ENCODE measurements around the gene KRTAP10-6.
"Not testable (repeated sequence)": the region's sequence is repeated elsewhere in the genome, so short reads cannot be mapped to it uniquely, and the experiment has no call there.

KRTAP10-6 gene

GRCh38 chr21:44592446-44593311 is at the start of gene KRTAP10-6:
TSS of gene KRTAP10-6 (minus strand) at chr21:44592505. CDS start at chr21:44592484, 21 bp downstream.
- no peak for DNase-seq (ENCODE audit: low read depth)

- DNase-seq (ENCODE audit: low read depth): no peak
These were observed 48.5 kb upstream of the KRTAP10-6 start for GRCh38 chr21:44640761-44641160.

- DNase-seq (ENCODE audit: low read depth): no peak
These were observed 47.0 kb upstream of the KRTAP10-6 start for GRCh38 chr21:44639331-44639655.

GRCh38 chr21:44638506-44639330 is 46.4 kb upstream of the KRTAP10-6 start:
- DNase-seq (ENCODE audit: low read depth): not testable (repeated sequence)

DNA sequence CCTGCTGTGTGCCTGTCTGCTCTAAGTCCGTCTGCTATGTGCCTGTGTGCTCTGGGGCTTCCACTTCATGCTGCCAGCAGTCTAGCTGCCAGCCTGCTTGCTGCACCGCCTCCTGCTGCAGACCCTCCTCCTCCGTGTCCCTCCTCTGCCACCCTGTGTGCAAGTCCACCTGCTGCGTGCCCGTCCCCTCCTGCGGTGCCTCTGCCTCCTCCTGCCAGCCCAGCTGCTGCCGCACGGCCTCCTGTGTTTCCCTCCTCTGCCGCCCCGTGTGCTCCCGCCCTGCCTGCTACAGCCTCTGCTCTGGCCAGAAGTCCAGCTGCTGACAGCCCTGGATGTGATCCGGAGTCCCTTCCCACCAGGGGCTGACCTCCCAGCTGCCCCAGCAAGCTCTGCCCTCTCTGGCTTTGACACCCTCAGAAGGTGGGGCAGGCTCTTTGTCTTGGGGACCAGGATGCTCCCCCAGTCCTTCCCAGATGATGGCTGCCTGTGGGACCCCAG is 45.6 kb upstream of the KRTAP10-6 start:
- DNase-seq (ENCODE audit: low read depth): not testable (repeated sequence)

DNA sequence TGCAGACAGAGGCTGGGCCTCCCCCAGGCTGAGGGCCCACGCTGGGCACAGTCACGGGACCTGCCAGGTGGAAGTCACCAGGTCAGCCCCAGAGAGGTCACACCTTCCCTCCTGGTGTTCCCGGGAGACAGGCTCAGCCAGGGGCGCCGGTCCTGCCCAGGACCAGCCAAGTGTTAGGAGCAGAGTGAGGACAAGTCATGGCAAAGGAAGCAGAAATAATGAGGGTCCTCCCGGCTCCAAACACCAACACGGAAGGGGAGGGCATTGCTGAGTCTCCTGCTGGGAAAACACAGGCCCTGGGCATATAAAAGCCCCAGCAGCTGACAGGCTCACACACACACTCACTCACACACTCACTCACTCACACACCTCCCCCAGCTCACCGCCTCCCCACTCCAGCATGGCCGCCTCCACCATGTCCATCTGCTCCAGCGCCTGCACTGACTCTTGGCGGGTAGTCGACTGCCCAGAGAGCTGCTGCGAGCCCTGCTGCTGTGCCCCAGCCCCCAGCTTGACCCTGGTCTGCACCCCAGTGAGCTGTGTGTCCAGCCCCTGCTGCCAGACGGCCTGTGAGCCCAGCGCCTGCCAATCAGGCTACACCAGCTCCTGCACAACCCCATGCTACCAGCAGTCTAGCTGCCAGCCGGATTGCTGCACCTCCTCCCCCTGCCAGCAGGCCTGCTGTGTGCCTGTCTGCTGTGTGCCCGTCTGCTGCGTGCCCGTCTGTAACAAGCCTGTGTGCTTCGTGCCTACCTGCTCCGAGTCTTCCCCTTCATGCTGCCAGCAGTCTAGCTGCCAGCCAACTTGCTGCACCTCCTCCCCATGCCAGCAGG is 44.9 kb upstream of the KRTAP10-6 start, which contains the start of gene KRTAP10-10:
Gene KRTAP10-10 (plus strand): TSS at position 339 of the 833 bp plus-strand sequence. CDS start 62 bp downstream, at position 401.
- no peak for DNase-seq (ENCODE audit: low read depth)

- no peak for DNase-seq (ENCODE audit: low read depth)
These were observed 44.1 kb upstream of the KRTAP10-6 start for GRCh38 chr21:44636209-44637017.

- no peak for DNase-seq (ENCODE audit: low read depth)
These were observed 39.8 kb upstream of the KRTAP10-6 start for GRCh38 chr21:44632067-44632466.

DNA sequence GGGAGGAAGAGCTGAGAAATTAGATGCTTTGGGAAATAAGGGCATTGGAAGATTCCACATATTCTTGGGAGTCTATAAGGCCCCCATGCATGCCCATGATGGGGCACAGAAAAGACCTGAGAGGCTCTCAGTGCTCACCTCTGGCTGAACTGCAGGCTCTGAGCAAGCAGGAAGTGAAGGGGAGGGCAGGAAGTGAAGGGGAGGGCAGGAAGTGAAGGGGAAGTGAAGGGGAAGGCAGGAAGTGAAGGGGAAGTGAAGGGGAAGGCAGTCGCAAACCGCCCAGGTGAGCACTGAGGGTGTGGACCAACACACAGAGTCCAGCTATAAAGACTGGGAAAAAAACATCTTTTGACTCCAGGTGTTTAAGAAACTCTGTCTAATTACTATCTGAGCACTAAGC is 38.1 kb upstream of the KRTAP10-6 start:
- no peak for DNase-seq (ENCODE audit: low read depth)

DNA sequence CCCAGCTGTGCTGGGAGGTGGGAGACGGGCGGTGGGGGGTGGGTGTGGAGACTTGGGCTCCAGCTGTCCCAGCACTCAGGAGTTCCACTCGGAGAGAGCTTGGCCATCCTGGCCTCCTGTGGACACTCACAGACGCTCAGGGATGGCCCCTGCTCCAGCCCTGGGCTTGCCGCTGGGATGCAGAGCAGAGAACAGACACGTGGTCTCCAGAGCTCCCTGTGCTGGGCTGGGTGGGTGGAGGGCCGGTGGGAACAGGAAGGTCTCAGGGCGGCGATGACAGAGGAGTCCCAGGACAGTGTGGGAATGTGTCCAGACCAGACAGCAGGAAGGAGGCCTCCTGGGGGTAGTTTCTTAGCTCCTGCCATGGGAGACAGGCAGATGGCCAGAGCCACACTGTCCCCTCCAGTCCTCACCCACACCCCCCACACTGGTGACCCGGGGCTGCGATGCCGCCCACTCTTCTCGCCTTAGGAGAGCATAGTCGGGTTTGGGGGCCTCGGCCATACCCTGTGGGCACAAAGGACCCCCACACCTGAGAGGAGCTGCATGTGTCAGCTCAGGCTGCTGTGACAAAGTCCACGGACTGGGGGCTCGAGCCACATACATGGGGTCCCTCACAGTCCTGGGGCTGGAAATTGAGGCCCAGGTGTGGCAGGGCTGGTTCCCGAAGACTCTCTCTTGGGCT is 36.5 kb upstream of the KRTAP10-6 start:
- no peak for DNase-seq (ENCODE audit: low read depth)

- DNase-seq (ENCODE audit: low read depth): not testable (repeated sequence)
These were observed 35.5 kb upstream of the KRTAP10-6 start for GRCh38 chr21:44627831-44628233.

DNA sequence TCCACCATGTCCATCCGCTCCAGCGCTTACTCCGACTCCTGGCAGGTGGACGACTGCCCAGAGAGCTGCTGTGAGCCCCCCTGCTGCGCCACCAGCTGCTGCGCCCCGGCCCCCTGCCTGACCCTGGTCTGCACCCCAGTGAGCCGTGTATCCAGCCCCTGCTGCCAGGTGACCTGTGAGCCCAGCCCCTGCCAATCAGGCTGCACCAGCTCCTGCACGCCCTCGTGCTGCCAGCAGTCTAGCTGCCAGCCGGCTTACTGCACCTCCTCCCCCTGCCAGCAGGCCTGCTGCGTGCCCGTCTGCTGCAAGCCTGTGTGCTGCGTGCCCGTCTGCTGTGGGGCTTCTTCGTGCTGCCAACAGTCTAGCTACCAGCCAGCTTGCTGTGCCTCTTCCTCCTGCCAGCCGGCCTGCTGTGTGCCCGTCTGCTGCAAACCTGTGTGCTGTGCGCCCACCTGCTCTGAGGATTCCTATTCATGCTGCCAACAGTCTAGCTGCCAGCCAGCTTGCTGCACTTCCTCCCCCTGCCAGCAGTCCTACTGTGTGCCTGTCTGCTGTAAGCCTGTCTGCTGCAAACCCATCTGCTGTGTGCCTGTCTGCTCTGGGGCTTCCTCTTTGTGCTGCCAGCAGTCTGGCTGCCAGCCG is 35.0 kb upstream of the KRTAP10-6 start:
- not testable (repeated sequence) for DNase-seq (ENCODE audit: low read depth)

GRCh38 chr21:44626673-44627143 is 34.4 kb upstream of the KRTAP10-6 start, which contains the start of gene KRTAP10-9:
TSS of gene KRTAP10-9 (plus strand) at chr21:44627093. CDS start at chr21:44627172, 79 bp downstream.
- no peak for DNase-seq (ENCODE audit: low read depth)

GRCh38 chr21:44626262-44626661 is 34.0 kb upstream of the KRTAP10-6 start:
- DNase-seq (ENCODE audit: low read depth): no peak

- DNase-seq (ENCODE audit: low read depth): no peak
These were observed 33.5 kb upstream of the KRTAP10-6 start for GRCh38 chr21:44625756-44626155.

- DNase-seq (ENCODE audit: low read depth): no peak
These were observed 31.3 kb upstream of the KRTAP10-6 start for GRCh38 chr21:44623575-44623974.

GRCh38 chr21:44619886-44620285 is 27.6 kb upstream of the KRTAP10-6 start:
- DNase-seq (ENCODE audit: low read depth): no peak

DNA sequence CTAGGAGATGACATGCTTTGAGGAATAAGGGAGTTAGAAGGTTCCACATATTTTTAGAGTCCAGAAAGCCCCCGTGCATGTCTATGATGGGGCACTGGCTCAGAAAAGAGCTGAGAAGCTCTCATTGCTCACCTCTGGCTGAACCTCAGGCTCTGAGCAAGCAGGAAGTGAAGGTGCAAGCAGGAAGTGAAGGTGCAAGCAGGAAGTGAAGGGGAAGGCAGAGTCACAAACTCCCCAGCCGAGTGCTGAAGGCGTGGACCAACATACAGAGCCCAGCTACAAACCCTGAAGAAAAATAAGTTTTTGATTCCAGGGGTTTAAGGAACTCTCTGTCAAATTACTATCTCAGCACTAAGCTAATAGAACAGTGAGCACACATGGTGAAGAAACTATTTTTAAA is 26.6 kb upstream of the KRTAP10-6 start:
- no peak for DNase-seq (ENCODE audit: low read depth)

DNA sequence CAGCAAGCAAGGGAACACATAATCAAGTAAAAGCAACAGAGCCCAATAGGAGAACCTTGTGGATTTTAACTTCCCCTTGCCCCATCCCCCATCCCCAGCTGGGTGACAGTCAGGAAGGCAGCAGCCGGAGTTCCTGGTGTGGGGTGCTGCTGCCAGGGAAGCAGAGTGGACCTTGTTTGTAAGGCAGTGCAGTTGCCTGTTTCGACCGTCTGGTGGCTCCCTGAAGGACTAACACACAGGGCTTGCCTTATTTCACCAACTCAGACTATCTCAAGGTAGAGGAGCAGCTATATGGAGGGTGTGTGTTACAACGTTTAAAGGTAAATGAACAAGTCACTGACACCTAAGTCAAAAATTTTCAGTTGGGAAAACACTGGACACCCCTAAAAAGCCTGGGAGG is 26.2 kb upstream of the KRTAP10-6 start:
- no peak for DNase-seq (ENCODE audit: low read depth)

- no peak for DNase-seq (ENCODE audit: low read depth)
These were observed 24.8 kb upstream of the KRTAP10-6 start for GRCh38 chr21:44617071-44617501.

All from fibroblast of gingiva (primary cell).